Pancreas (tissue), 10 donors: ENCODE measurements around the gene PCNX3. TPM values are rescaled to one million over a fixed set of nuclear protein-coding genes. Genes with fewer than 3 reads are reported as not detected.
A peak's percentile ranks its signal among the peaks of the same experiment; 100 is the strongest.

Experiments
- ATAC-seq, 4 donors: fragments of 200-7000 bp; cut with Tn5 transposase; one replicate each; pipeline versions ENCODE4 v1.8.0 to v1.9.1; 2020; ENCODE audit warnings: mild to moderate bottlenecking in 4 of 4, moderate library complexity in 4 of 4
- DNase-seq, 6 donors: peaks; one replicate each; pipeline ENCODE4 v3.0.0-alpha.2; 2020
- FAIRE-seq: peaks from 2 replicates; lab custom pipeline; 2012; peaks lifted over from hg19 to GRCh38; lab: Jason Lieb, UNC
- H3K27ac ChIP-seq, 4 donors: fragments of 200-600 bp; sonication (generic); 1 replicate in 3 of 4; 2 replicates in 1 of 4; pipeline versions ENCODE4 v1.5.0 to v1.8.0; 2020
- H3K27me3 ChIP-seq, 4 donors: fragments of 200-600 bp; one replicate each; pipeline ENCODE4 v1.8.0; 2021
- H3K36me3 ChIP-seq, 3 donors: fragments of 200-600 bp; sonication (generic) in 1 of 3; one replicate each; pipeline versions ENCODE4 v1.5.0 to v1.8.0; 2020 to 2021
- H3K4me1 ChIP-seq, 3 donors: fragments of 200-600 bp; one replicate each; pipeline ENCODE4 v1.8.0; 2021
- H3K4me3 ChIP-seq, 4 donors: fragments of 200-600 bp; sonication (generic) in 2 of 4; one replicate each; pipeline versions ENCODE4 v1.5.0 to v1.8.0; 2020 to 2021
- H3K9me3 ChIP-seq, 4 donors: fragments of 200-600 bp; one replicate each; pipeline ENCODE4 v1.8.0; 2021
- CTCF ChIP-seq, 4 donors: fragments of 200-600 bp; sonication (generic) in 3 of 4; IDR thresholded peaks; one replicate each; pipeline versions ENCODE4 v1.5.0 to v1.8.0; 2021; ENCODE audit warnings: antibody characterized with exemption in 4 of 4
- WGBS, 2 donors: extraction: QIAGEN DNeasy Blood & Tissue Kit; methylation state at CpG; one replicate each; pipeline ENCODE4 v1.1.7; 2013; 5-methylcytosine and 5-hydroxymethylcytosine counted together
- intact Hi-C, 3 donors: fragments of 100-400 bp; cut with DNase I; formaldehyde crosslinking; loops; one replicate each; pipeline versions ENCODE4 v1.11.1 to v1.14.2; 2022
- polyA plus RNA-seq, 2 donors: library from polyadenylated mRNA; stranded (reverse); fragments of 200-250 nt; gene quantifications; one replicate each; pipeline ENCODE4 v1.2.3, GENCODE V29; 2013
- total RNA-seq, 6 donors: library from RNA; stranded (reverse); fragmentation: NEBNext Ultra II Directional in 4 of 6; extraction: Animal tissue kit (Norgen Biotek cat#: 25700) in 4 of 6; gene quantifications; one replicate each; pipeline versions ENCODE4 v1.2.1 to v1.2.4, GENCODE V29; 2021 to 2023
- donor health status: healthy with polysubstance abuse.
- donor health status: DM: no; HTN: no; CAD: no; lungs with moderate emphysema.
- donor health status: DM: no; HTN: no; CAD: no.
- donor health status: control.
- donor health status: control.
- donor health status: Bipolar disorder and iron deficiency.
- donor health status: DM: yes; HTN: yes; CAD: no.
- donor health status: DM: no; HTN: no; CAD: no.
- donor health status: DM: no; HTN: no; CAD: no.
- donor health status: DM: yes; HTN: yes; CAD: no.

PCNX3 gene
- total and polyA plus RNA-seq, 8 donors = 13.5 to 26.3 (median 18.3) TPM

- ATAC-seq (peak; percentile 39 to 94 (median 78)), FAIRE-seq (peak; percentile 20), DNase-seq (peak; percentile 56 to 83 (median 68))
- 72 to 79% methylated on average over 64 to 67 of the region's 67 CpGs for WGBS, 2 donors
- peaks cover under 1 to 5% (median 4%) of the 10 kb centered on the region in 3 donors for H3K4me1 ChIP-seq
- peaks cover 0 to 33% (median 15%) of the 10 kb centered on the region in 3 donors for H3K36me3 ChIP-seq
- intact Hi-C loops = no loop called here
- H3K27ac ChIP-seq = peak overlapping the region in 1 of 4 donors; percentile 63
- no peaks in the 10 kb centered on the region for H3K9me3 ChIP-seq
- no peak overlapping the region for H3K4me3 ChIP-seq
- no peak for TF ChIP-seq CTCF (IDR thresholded peaks at IDR 0.05)
- H3K27me3 ChIP-seq = no peaks in the 10 kb centered on the region
Measured at GRCh38 chr11:65606876-65607613, 8.5 kb upstream of the PCNX3 start.

- peak in 2 of 6 donors; percentile 21 to 59 for DNase-seq
- intact Hi-C loops = no loop called here
- Histone ChIP-seq H3K27ac (no peak overlapping the region), H3K27me3 (no peaks in the 10 kb centered on the region), H3K36me3 (peaks cover 0 to 33% (median 15%) of the 10 kb centered on the region in 3 donors), H3K4me3 (no peak overlapping the region), H3K4me1 (peaks cover 8 to 13% (median 11%) of the 10 kb centered on the region in 3 donors), H3K9me3 (no peaks in the 10 kb centered on the region)
- no peak for FAIRE-seq
- no peak for ATAC-seq
- whole genome bisulfite sequencing, 2 donors = 87 to 89% methylated on average over 37 of the region's 37 CpGs
- TF ChIP-seq CTCF (IDR thresholded peaks at IDR 0.05) = no peak
Measured at GRCh38 chr11:65607614-65608426, 7.8 kb upstream of the PCNX3 start.

GRCh38 chr11:65609229-65609628 is 6.3 kb upstream of the PCNX3 start:
- FAIRE-seq = no peak
- intact Hi-C loops = no loop called here
- no peak overlapping the region for H3K27ac ChIP-seq

GRCh38 chr11:65609665-65610064 is 5.9 kb upstream of the PCNX3 start:
- H3K36me3 ChIP-seq = peaks cover 0 to 27% (median 11%) of the 10 kb centered on the region in 3 donors
- H3K9me3 ChIP-seq = no peaks in the 10 kb centered on the region
- no peak for TF ChIP-seq CTCF (IDR thresholded peaks at IDR 0.05)
- no peak overlapping the region for H3K4me3 ChIP-seq
- FAIRE-seq (no peak), DNase-seq (peak in 1 of 6 donors; percentile 23), ATAC-seq (no peak)
- no peak overlapping the region for H3K27ac ChIP-seq
- intact Hi-C loops = no loop called here
- H3K27me3 ChIP-seq = no peaks in the 10 kb centered on the region
- 81 to 86% methylated on average over 5 of the region's 5 CpGs for WGBS, 2 donors
- H3K4me1 ChIP-seq = peaks cover 8 to 16% (median 14%) of the 10 kb centered on the region in 3 donors

More at GRCh38 chr11:65609229-65609628, 6.3 kb upstream of the PCNX3 start:
- no peaks in the 10 kb centered on the region for H3K27me3 ChIP-seq
- DNase-seq = no peak
- H3K9me3 ChIP-seq = no peaks in the 10 kb centered on the region
- 71 to 74% methylated on average over 3 of the region's 3 CpGs for WGBS, 2 donors
- H3K36me3 ChIP-seq = peaks cover 0 to 31% (median 11%) of the 10 kb centered on the region in 3 donors
- no peak for ATAC-seq
- TF ChIP-seq CTCF (IDR thresholded peaks at IDR 0.05) = no peak
- no peak overlapping the region for H3K4me3 ChIP-seq
- H3K4me1 ChIP-seq = peaks cover 8 to 16% (median 14%) of the 10 kb centered on the region in 3 donors
